NOMO-1 treated with dmso at 0.1 percent for 144 hours (cell line): ENCODE data around the gene FGG.

Experiments used
- DNase-seq: peaks from one replicate; lab custom pipeline; 2025; ENCODE audit not compliant: unreplicated experiment; lab: John Stamatoyannopoulos, UW

The FGG gene

DNA sequence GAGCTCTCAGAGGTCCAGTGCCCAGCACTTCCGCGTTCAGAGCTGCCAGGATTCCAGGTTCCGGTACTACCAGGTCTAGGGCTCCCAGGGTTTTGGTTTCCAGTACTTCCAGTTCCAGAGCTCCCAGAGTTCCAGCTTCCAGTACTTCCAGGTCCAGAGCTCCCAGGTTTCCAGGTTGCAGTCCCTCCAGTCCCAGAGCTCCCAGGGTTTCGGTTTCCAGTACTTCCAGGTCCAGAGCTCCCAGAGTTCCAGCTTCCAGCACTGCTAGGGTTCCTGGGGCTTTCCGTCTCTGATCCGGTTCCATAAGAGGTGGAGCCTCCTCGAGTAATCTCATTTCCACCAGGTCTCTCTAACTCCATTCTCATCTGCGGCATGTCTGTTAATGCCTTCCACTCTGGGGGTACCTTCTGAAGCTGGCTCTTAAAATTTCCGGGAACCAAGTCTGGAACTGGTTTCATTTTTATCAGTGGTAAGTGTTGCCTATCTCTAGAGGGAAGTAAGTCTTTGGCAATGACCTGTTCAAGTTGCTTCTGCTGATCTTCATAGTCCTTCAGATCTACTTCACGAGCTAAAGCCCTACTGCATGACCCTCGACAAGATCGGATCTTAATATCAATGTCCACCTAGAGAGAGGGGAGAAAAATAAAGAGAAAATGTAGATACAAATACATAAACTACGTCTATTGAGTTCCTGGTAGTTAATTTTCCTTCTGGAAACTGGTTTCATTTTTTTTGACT, 26.0 kb downstream of the FGG start:
- no peak for DNase-seq

DNA sequence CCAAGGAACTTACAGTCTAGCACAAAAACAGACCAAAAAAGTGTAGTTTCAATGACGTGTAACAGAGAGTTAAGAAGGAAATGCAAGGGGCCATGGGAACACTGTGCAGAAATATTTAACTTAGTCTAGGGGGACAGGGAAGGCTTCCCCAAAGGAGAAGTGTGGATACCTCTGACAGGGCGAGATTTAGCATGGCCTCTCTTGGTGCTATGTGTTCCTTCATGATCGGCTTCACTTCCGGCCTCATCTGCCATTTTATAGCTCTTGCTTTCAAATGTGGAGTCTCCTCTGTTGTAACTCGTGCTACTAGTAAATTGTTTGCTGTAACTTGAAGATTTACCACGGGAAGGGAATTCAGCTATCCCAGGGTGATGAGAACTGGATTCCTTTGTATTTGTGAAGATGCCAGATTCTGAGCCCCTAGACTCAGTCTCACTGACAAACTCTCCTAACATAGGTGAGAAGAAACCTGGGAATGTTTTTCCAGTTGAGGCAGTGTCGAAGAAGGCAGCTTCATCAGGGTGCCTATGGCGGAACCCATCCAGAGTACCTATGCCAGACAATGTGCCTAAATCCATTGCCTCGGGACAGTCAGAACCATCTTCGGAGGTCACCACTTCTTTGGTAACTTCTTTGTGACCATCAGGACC, 27.0 kb downstream of the FGG start:
- DNase-seq = no peak

DNA sequence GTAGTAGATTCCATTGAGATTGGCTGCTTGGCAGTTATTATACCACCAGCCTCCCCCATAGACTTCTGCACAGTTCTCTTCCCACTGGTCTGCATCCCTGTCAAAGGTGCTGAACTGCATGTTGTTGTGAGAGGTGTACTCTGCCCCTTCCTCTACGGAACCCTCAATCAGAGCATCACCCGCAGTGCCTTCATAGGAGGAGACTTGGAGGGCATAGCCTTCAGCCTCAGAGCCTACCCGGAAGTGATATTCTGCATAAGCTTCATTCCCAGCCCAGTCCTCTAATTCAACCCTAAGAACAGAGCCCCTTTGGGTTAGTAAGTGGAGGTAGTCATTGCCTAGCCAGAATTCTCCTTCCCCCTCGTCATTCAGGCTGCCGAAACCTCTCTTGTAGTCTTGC, 28.2 kb downstream of the FGG start:
- DNase-seq = no peak

DNA sequence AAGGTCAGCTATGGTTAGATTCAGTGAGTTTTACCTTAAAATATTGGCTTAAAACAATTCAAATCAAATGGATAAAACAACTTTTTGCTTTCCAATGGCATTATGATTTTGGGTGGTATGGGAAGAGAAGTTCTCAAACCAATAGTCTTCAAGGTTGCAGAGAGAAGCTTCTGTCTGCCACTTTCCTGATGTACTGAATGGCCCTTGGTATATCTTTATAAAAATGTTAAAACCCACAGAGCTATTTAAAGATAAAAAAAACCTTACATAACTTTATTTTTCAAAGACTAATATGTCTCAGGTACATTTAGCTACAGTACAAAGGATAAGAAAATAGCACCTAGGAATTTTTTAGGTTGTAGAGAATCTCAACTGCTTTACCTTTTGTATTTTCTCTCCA, 28.8 kb downstream of the FGG start:
- DNase-seq = no peak

DNA sequence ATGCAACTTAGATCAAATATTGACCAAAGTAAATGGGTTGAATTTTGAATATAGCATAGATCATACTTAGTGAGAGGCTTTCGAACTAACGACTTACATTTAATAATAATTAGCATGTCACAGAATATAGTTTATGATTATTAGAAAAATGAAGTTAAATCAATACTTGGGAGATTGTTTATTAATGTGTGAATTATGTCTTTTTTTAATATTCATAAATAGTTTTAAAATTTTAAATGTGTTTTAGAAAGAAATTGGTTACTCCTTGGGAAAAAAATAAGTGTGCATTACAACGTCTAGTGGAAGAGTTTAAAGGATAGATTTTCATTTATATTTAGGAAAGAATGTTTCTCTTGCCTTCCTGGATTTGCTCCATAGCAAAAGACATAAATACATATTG, 29.2 kb downstream of the FGG start:
- no peak for DNase-seq

DNA sequence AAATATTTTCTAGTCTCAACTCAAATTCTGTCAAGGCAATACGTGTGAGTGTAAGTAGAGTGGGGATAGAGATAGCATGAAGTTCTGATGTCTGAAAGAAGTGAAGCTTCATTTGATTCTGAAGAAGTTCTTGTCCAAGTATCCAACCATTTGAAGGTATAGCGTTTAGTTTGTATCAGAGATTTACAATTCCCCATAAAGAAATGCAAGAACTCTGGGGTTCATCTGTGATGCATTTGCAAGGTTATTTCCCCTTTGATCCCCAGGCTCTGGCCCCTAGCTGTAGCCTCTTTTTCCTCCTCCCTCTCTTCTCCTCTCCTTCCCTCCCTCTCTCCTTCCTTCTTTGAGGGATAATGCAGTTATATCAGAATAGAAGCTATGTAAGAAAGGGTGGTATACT, 29.7 kb downstream of the FGG start:
- DNase-seq = no peak

DNA sequence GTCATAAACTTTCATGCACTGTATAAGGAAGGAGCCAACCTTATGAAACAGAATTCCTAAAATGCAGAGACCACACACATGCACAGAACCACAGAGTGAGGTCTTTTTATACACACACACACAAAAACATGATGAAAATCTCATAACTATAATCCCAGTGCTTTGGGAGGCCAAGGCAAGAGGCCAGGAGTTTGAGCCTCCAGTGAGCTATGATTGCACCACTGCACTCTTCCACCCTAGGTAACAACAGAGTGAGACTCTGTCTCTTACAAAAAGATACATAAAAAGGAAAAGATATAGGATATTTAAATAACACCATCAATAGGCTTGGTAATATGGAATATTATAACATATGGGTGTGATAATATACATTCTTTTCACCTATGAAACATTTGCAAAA, 32.5 kb downstream of the FGG start:
- DNase-seq = no peak

DNA sequence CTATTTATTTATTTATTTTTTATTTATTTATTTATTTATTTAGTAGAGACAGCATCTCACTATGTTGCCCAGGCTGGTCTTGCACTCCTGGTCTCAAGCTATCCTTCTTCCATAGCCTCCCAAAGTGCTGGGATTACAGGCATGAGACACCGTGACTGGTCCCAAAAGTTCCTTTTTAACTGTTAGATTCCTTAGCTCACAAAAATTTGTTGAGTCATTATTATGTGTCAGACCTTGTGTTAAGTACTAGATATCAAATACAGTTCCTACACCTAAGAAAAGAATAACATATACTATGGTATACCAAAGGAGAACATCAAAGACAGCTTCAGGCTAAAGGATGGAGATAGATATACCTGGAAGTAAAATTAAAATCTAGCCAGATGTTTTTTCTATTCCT, 33.5 kb downstream of the FGG start:
- no peak for DNase-seq

DNA sequence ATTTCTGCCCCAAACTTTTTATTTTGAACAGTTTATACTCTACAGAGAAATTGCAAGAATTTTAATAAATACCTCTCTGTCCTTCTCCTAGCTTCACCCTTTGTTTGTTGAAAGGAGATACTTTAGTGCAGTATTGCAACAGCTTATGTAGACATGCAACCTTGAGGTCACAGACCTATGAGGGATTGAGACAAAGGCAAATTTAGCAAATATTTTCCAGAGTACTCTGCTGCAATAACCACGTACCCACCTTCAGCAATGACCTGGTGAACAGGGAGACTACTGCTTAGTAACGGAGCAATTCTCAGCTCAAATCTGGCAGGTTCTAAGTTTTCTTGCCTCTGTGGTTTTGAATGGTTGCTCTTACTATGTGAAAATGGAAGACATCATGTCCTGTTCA, 35.1 kb downstream of the FGG start:
- DNase-seq = no peak

DNA sequence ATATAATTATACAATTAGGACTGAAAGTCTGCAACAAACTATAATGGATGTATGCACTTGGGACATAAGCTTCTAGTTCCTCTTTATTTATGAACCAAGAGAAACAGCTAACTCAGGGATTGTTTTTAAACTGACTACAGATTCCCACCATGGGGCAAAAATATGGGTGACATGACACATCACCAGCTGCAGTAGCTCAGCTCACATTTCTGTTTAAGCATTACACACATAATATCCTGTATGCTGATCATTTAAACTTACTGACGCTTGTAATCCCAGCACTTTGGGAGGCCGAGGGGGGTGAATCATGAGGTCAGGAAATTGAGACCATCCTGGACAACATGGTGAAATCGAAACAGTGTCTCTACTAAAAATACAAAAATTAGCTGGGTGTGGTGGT, 38.1 kb downstream of the FGG start:
- no peak for DNase-seq

DNA sequence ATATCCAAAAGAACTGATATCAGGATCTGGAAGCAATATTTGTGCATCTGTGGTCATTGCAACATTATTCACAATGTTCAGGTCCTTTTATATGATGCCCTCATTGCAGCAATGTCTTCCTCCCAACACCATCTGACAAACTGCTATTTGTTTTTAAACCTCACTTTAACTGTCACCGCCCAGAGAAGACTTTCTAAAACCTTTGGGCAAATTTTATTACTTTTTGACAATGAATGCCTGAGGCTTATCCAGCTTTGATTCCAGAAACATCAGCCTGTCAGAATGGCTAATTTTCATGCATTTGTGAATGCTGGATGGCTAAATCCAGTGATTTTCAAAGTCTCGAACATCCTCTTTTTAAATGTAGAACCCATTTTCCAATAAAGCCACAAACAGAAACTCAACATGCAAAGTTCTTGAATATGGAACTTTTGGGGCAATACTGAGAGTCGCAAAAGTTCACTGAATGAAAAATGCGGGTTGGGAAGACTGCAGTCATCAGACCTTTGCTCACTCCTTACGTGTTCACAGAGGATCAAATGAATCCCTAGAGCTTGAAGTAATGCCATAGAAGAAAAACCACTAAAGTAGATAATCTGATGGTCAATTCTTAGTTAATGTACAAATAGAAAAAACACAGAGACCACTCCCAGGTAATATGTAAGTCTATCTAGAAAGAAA, 39.1 kb downstream of the FGG start:
- no peak for DNase-seq

DNA sequence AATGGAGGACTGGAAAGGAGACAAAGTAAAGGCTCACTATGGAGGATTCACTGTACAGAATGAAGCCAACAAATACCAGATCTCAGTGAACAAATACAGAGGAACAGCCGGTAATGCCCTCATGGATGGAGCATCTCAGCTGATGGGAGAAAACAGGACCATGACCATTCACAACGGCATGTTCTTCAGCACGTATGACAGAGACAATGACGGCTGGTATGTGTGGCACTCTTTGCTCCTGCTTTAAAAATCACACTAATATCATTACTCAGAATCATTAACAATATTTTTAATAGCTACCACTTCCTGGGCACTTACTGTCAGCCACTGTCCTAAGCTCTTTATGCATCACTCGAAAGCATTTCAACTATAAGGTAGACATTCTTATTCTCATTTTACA, 42.9 kb downstream of the FGG start:
- no peak for DNase-seq

DNA sequence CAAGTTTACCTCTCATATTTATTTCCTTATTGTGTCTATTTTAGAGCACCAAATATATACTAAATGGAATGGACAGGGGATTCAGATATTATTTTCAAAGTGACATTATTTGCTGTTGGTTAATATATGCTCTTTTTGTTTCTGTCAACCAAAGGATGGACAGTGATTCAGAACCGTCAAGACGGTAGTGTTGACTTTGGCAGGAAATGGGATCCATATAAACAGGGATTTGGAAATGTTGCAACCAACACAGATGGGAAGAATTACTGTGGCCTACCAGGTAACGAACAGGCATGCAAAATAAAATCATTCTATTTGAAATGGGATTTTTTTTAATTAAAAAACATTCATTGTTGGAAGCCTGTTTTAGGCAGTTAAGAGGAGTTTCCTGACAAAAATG, 43.4 kb downstream of the FGG start:
- no peak for DNase-seq

DNA sequence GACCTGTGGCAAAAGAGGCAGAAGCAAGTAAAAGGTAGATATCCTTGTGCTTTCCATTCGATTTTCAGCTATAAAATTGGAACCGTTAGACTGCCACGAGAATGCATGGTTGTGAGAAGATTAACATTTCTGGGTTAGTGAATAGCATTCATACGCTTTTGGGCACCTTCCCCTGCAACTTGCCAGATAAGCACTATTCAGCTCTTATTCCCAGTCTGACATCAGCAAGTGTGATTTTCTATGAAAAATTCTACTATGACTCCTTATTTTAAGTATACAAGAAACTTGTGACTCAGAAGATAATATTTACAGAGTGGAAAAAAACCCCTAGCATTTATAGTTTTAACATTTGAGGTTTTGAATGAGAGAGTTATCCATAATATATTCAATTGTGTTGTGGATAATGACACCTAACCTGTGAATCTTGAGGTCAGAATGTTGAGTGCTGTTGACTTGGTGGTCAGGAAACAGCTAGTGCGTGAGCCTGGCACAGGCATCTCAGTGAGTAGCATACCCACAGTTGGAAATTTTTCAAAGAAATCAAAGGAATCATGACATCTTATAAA, 45.7 kb downstream of the FGG start:
- no peak for DNase-seq

DNA sequence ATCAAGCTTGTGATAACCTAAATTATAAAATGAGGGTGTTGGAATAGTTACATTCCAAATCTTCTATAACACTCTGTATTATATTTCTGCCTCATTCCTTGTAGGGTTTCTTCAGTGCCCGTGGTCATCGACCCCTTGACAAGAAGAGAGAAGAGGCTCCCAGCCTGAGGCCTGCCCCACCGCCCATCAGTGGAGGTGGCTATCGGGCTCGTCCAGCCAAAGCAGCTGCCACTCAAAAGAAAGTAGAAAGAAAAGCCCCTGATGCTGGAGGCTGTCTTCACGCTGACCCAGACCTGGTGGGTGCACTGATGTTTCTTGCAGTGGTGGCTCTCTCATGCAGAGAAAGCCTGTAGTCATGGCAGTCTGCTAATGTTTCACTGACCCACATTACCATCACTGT, 46.8 kb downstream of the FGG start:
- no peak for DNase-seq

DNA sequence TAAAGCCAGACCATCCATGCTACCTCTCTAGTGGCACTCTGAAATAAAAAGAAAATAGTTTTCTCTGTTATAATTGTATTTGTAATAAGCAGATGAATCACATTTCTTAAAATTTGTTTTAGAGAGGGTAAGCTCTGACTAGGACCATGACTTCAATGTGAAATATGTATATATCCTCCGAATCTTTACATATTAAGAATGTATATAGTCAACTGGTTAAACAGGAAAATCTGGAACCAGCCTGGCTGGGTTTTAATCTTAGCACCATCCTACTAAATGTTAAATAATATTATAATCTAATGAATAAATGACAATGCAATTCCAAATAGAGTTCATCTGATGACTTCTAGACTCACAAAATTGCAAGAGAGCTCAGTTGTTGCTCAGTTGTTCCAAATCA, 48.1 kb downstream of the FGG start:
- no peak for DNase-seq

DNA sequence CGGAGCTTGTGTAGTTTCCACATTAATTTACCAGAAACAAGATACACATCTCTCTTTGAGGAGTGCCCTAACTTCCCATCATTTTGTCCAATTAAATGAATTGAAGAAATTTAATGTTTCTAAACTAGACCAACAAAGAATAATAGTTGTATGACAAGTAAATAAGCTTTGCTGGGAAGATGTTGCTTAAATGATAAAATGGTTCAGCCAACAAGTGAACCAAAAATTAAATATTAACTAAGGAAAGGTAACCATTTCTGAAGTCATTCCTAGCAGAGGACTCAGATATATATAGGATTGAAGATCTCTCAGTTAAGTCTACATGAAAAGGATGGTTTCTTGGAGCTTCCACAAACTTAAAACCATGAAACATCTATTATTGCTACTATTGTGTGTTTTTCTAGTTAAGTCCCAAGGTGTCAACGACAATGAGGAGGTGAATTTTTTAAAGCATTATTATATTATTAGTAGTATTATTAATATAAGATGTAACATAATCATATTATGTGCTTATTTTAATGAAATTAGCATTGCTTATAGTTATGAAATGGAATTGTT, 49.7 kb downstream of the FGG start, which contains the start of gene FGB:
FGB (plus strand) TSS at position 315 of the 558 bp plus-strand sequence; CDS start at position 323, 8 bp downstream.
- no peak for DNase-seq

DNA sequence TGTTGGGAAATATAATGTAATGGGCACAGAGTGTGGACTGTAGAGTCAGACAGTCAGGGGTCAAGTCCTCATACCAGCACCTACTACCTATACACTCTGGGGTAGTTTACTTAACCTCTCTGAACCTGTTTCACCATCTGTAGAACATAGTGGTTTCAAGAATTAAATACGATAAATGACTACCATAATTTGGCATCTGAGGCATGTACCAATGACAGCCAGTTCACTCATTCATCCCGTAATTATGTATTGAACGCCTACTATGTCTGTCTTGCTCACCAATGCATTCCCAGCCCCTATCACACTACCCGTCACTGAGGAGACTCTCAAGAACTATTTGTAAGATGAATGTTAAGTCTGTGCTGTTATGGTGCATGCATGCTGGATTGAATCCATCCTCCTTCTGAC, 51.6 kb downstream of the FGG start:
- no peak for DNase-seq

DNA sequence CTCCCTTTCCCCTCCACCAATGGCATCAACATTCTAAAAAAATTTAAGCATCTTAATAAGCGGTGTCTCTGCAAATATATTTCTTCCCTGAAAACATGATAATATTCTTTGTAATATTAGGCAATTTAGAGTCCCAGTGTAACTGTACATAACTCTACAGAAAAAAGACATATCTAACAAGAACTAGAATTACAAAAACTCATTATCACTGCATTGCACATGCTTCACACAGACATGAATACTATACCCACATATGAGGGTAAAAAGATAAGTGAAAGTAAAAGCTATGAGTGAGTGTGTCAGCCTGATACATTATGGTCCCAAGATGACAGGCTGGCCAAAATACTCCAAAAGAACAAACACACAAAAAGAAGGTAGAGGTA, 52.0 kb downstream of the FGG start:
- no peak for DNase-seq

DNA sequence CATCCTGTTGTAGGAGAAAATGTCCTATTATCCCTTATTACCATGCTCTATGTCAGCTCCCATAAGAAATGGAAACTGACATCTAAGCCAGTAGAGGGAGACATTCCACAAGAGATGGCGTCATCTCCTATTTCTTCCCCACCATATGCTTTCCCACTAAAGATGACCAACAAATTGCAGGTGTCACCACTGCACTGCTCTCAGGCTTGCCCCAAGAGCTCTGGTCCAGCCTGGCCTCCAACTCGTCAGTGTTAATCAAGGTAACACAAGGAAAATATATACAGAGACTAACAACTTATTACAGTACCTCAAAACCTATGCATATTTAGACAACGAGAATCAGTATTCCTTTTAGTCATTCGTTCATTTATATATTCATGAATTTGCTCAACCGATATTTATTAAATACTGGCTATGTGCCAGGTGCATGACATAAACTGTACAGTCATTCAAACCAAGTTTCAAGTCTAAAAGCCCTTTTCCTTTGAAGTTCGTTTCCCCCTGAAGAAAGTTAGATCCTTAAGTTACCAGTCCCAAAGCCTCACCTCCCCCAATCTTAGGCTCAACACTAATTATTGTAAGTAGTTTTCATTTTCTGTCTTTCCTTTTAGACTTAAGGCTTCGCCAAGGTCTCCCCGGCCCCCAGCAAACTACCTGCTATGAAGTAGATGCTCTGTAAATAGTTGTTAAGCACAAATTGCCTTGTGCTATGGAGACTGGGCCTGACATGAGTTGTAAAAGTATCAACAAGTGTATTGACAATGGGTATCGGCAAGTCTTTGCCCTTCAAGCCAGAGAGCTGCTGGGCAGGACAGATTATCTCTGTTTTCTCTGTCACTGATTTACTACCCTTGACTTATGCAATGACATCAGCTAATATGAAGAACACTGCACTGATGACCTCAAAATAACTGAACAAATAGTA, 52.7 kb downstream of the FGG start:
- DNase-seq = no peak

DNA sequence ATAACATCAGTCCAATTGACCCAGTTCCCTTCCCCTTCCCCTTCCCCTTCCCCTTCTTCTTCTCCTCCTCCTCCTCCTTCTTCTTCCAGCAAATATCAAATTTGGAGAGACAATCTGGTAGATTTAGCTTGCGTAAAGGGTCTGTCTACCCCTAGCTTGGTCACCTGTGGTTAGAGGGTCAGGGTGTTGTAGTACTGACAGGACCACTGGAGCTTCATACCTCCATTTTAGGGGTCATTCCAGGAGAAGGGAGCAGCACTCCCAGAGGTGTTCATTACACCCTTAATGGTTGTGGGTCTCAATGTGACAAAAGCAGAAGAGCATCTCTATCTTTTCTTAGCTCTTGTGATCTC, 53.3 kb downstream of the FGG start:
- DNase-seq = no peak
